Raji (cell line): ENCODE data around the gene SUSD6.
A peak's percentile ranks its signal among the peaks of the same experiment; 100 is the strongest.

Source experiments
- POLR2A ChIP-seq: IDR thresholded peaks from 2 replicates; pipeline ENCODE4 v1.6.1; 2011; ENCODE audit warnings: low read depth, low read length, control low read depth; ENCODE audit not compliant: insufficient read depth

SUSD6 gene

GRCh38 chr14:69651664-69652063 lies 40.3 kb downstream of the SUSD6 start:
- TF ChIP-seq POLR2A: no peak

- TF ChIP-seq POLR2A: no peak
Observed at GRCh38 chr14:69652942-69653684, 41.7 kb downstream of the SUSD6 start.

- TF ChIP-seq POLR2A: no peak
Observed at GRCh38 chr14:69654116-69654515, 42.7 kb downstream of the SUSD6 start.

GRCh38 chr14:69657950-69658355 lies 46.6 kb downstream of the SUSD6 start:
- no peak for TF ChIP-seq POLR2A

GRCh38 chr14:69658664-69659261 lies 47.4 kb downstream of the SUSD6 start:
- TF ChIP-seq POLR2A: no peak

GRCh38 chr14:69660344-69661193 lies 49.2 kb downstream of the SUSD6 start:
- no peak for TF ChIP-seq POLR2A

- TF ChIP-seq POLR2A: no peak
Observed at GRCh38 chr14:69661194-69661537, 49.8 kb downstream of the SUSD6 start.

- TF ChIP-seq POLR2A: no peak
Observed at GRCh38 chr14:69662636-69663299, 51.4 kb downstream of the SUSD6 start.

GRCh38 chr14:69663300-69663643 lies 51.9 kb downstream of the SUSD6 start:
- TF ChIP-seq POLR2A: no peak

GRCh38 chr14:69664265-69664664 lies 52.9 kb downstream of the SUSD6 start:
- TF ChIP-seq POLR2A: no peak

- TF ChIP-seq POLR2A: no peak
Observed at GRCh38 chr14:69664865-69665526, 53.6 kb downstream of the SUSD6 start.

- TF ChIP-seq POLR2A: no peak
Observed at GRCh38 chr14:69665631-69666030, 54.2 kb downstream of the SUSD6 start.

GRCh38 chr14:69666112-69666511 lies 54.7 kb downstream of the SUSD6 start:
- no peak for TF ChIP-seq POLR2A

- no peak for TF ChIP-seq POLR2A
Observed at GRCh38 chr14:69666690-69667211, 55.4 kb downstream of the SUSD6 start.

- 0 out of 2 replicates have a peak, but pooled peaks have one; percentile 9 for TF ChIP-seq POLR2A
Observed at GRCh38 chr14:69667938-69668335, 56.5 kb downstream of the SUSD6 start.
